Upper lobe of right lung (tissue), 1 donor: ENCODE results near the gene TNFRSF19. TPM values are rescaled to one million over a fixed set of nuclear protein-coding genes. Genes with fewer than 3 reads are reported as not detected.

Source experiments
- ATAC-seq: fragments of 200-7000 bp; cut with Tn5 transposase; one replicate; pipeline ENCODE4 v1.9.1; 2020; ENCODE audit warnings: mild to moderate bottlenecking, moderate library complexity
- DNase-seq: peaks from one replicate; pipeline ENCODE4 v3.0.0-alpha.2; 2020
- H3K27ac ChIP-seq: fragments of 200-600 bp; one replicate; pipeline ENCODE4 v1.8.0; 2022
- H3K27me3 ChIP-seq: fragments of 200-600 bp; one replicate; pipeline ENCODE4 v1.8.0; 2022; ENCODE audit warnings: mild to moderate bottlenecking
- H3K36me3 ChIP-seq: fragments of 200-600 bp; one replicate; pipeline ENCODE4 v1.8.0; 2022
- H3K4me1 ChIP-seq: fragments of 200-600 bp; one replicate; pipeline ENCODE4 v1.8.0; 2022
- H3K4me3 ChIP-seq: fragments of 200-600 bp; one replicate; pipeline ENCODE4 v1.8.0; 2022; ENCODE audit warnings: mild to moderate bottlenecking
- H3K9me3 ChIP-seq: fragments of 200-600 bp; one replicate; pipeline ENCODE4 v1.8.0; 2022
- intact Hi-C: fragments of 100-400 bp; cut with DNase I; formaldehyde crosslinking; loops from one replicate; pipeline ENCODE4 v1.11.0; 2022
- total RNA-seq: library from RNA; stranded (reverse); fragmentation: NEBNext Ultra II Directional; extraction: Animal tissue kit (Norgen Biotek cat#: 25700); gene quantifications from one replicate; pipeline ENCODE4 v1.2.1, GENCODE V29; 2021
- TF ChIP-seq, protein P1 (sequence below): fragments of 200-600 bp; IDR thresholded peaks from one replicate; pipeline ENCODE4 v1.8.0; 2022; ENCODE audit warnings: antibody characterized with exemption
- donor health status: DM: no; HTN: yes; CAD: no; lungs with severe emphysema.

Gene TNFRSF19
- total RNA-seq, 1 donor from 2014 or later = 17.9 TPM

DNA sequence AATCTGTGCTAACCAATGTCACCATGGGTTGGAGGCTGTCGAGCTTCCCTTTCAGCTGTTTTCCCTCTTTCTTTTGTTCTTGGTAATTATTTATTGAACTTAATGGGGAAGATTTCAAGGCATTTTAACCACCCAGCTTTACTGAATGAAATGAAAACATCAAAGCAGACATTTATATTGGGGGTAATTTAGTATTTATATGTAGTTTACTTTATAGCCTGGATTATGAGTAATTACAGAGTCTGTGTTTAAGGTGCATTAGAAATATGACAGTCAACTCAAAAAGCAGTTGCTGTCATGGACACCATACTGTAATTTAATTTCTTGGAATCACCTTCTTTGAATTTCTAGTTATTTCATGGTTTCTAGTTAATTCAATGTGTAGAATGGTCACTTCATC is 42.0 kb downstream of the TNFRSF19 start:
- H3K27me3 ChIP-seq = no peaks in the 10 kb centered on the region
- H3K27ac ChIP-seq = no peak overlapping the region
- no peak for DNase-seq
- no peak overlapping the region for H3K4me3 ChIP-seq
- H3K36me3 ChIP-seq = no peaks in the 10 kb centered on the region
- TF ChIP-seq, protein P1, sequence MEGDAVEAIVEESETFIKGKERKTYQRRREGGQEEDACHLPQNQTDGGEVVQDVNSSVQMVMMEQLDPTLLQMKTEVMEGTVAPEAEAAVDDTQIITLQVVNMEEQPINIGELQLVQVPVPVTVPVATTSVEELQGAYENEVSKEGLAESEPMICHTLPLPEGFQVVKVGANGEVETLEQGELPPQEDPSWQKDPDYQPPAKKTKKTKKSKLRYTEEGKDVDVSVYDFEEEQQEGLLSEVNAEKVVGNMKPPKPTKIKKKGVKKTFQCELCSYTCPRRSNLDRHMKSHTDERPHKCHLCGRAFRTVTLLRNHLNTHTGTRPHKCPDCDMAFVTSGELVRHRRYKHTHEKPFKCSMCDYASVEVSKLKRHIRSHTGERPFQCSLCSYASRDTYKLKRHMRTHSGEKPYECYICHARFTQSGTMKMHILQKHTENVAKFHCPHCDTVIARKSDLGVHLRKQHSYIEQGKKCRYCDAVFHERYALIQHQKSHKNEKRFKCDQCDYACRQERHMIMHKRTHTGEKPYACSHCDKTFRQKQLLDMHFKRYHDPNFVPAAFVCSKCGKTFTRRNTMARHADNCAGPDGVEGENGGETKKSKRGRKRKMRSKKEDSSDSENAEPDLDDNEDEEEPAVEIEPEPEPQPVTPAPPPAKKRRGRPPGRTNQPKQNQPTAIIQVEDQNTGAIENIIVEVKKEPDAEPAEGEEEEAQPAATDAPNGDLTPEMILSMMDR = no peak
- peaks cover 36% of the 10 kb centered on the region for H3K4me1 ChIP-seq
- no peaks in the 10 kb centered on the region for H3K9me3 ChIP-seq
- ATAC-seq = no peak
- intact Hi-C loops = no loop called here

DNA sequence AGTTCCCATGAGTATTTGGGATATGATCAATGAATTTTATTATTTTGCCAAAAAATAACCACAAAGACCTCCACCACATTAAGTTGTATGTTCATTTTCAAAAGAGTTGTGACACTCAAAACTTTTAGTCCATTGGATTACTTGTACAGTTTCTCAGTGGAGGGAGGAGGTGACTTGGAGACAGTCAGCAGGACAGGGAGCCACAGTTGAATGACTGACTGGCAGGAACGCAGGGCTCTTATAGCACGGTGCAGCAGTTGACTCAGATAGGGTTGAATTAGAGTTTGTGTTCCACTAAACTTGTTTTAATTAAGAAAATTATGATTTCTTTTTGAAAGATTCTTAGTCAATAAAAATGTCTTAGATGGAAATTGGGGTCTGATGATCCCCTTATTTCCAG is 42.5 kb downstream of the TNFRSF19 start:
- H3K27ac ChIP-seq = no peak overlapping the region
- no peaks in the 10 kb centered on the region for H3K36me3 ChIP-seq
- H3K27me3 ChIP-seq = no peaks in the 10 kb centered on the region
- no peak for DNase-seq
- intact Hi-C loops = no loop called here
- no peak overlapping the region for H3K4me3 ChIP-seq
- no peaks in the 10 kb centered on the region for H3K9me3 ChIP-seq
- ATAC-seq = no peak
- TF ChIP-seq, protein P1 = no peak
- H3K4me1 ChIP-seq = peaks cover 35% of the 10 kb centered on the region

DNA sequence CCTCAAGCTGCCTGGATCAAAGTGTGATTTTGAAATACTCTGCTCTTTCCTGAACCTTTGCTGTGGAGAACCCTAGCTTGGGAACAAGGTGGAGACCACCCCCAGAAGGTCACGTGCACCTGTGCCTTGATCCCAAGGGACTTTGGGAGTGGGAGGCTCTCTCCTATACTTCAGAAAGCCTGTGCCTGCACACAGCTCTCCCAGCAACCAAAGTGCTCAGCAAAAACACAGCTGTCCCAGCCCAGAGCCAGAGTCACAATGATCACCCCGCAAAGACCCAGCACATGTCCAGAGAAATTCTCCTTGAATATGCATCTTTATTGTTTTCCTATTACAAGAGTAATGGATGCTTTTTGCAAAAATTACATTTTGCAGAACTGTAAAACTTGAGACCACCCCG is 43.4 kb downstream of the TNFRSF19 start:
- ATAC-seq (no peak), DNase-seq (no peak)
- TF ChIP-seq, protein P1 = no peak
- Histone ChIP-seq H3K9me3 (no peaks in the 10 kb centered on the region), H3K4me1 (peaks cover 27% of the 10 kb centered on the region), H3K27ac (no peak overlapping the region), H3K27me3 (no peaks in the 10 kb centered on the region), H3K36me3 (no peaks in the 10 kb centered on the region), H3K4me3 (no peak overlapping the region)
- intact Hi-C loops = no loop called here

DNA sequence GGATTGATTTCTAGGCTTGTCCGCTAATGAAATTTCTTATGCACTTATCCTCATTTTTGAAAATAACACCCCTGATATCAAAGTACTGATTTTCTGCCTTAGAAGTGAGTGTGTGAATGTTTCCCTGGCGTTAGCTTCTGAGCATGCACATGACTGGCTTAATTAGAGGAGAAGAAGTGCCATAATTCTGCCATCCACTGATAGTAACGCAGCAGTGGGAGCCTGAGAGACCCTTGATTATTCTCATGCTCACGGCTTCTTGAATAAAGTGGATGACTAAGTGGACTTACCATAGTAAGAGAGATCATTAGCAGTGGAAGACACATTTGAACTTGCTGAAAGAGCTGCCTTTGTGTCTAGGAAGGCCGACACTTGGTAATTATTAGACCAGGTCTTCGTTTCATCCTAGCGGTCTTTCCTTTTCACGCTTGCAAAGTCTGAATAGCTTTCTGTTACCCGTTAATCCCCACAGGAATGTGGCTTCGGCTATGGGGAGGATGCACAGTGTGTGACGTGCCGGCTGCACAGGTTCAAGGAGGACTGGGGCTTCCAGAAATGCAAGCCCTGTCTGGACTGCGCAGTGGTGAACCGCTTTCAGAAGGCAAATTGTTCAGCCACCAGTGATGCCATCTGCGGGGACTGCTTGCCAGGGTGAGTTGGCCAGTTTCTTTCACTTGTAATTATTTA is 45.3 kb downstream of the TNFRSF19 start:
- no peak overlapping the region for H3K4me3 ChIP-seq
- intact Hi-C loops = no loop called here

DNA sequence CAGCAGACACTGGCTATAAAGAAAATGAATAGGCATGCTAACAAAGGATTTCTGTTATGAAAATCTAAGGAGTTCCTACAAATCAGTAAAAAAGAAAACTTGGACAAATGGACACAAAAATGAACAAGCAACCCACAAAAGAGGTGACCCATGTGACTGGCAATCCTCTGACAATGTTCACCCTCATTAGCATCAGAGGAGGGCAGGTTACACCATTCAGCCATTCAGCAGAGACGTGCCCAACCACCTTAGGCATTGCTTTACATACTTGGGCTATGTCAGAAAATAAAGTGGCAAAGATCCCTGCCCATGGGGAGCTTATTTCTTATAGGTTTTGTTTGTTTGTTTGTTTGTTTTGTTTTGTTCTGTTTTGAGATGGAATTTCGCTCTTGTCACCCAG is 46.0 kb downstream of the TNFRSF19 start:
- intact Hi-C loops = no loop called here
- H3K27me3 ChIP-seq = no peaks in the 10 kb centered on the region
- H3K9me3 ChIP-seq = no peaks in the 10 kb centered on the region
- DNase-seq (no peak), ATAC-seq (no peak)
- H3K4me1 ChIP-seq = peaks cover 2% of the 10 kb centered on the region
- H3K36me3 ChIP-seq = no peaks in the 10 kb centered on the region
- no peak overlapping the region for H3K4me3 ChIP-seq
- H3K27ac ChIP-seq = no peak overlapping the region
- TF ChIP-seq, protein P1 = no peak

More for the DNA sequence above, 45.3 kb downstream of the TNFRSF19 start:
- DNase-seq (no peak), ATAC-seq (no peak)
- Histone ChIP-seq H3K36me3 (no peaks in the 10 kb centered on the region), H3K4me1 (peaks cover 7% of the 10 kb centered on the region), H3K27me3 (no peaks in the 10 kb centered on the region), H3K9me3 (no peaks in the 10 kb centered on the region), H3K27ac (no peak overlapping the region)
- TF ChIP-seq, protein P1 = no peak

DNA sequence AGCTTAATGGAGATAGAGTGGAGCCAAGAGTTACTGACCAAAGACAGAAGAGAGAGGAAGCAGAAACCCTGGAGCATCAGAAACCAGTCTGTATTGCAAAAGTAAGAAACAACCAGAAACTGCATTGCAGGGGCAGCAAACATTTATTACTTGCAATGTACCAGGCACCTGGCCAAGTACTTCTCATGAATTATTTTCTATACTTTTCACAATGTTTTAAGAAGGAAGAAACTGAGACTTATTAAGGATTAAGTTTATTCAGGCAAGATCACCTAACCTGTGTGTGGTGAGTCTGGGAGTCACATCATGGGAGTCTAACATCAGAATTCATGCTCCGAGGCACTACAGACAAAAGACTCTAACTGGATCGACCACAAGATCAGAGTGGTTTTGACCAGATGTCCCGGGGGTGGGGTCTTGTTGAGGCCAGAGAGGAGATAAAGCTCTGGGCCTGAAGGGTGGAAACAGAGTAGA is 47.4 kb downstream of the TNFRSF19 start:
- Histone ChIP-seq H3K9me3 (no peaks in the 10 kb centered on the region), H3K4me1 (no peaks in the 10 kb centered on the region), H3K27me3 (no peaks in the 10 kb centered on the region), H3K27ac (no peak overlapping the region), H3K4me3 (no peak overlapping the region), H3K36me3 (no peaks in the 10 kb centered on the region)
- TF ChIP-seq, protein P1 = no peak
- ATAC-seq (no peak), DNase-seq (no peak)
- intact Hi-C loops = no loop called here
